ENCODE data around the gene DEFB113.

The DEFB113 gene

GRCh38 chr6:49986551-49986950 is 17.1 kb upstream of the DEFB113 start:
- Histone ChIP-seq H3K36me3 (replicated peaks) (no peaks in the 10 kb centered on the region), H3K4me3 (ENCODE audit: low read depth, low read length) (no peak overlapping the region), H3K27ac (no peak overlapping the region), H3K27me3 (replicated peaks) (no peaks in the 10 kb centered on the region)
- in situ Hi-C loops (cut with HindIII; ENCODE audit: low pct_ligation_motif_present, low sequenced_read_pairs): no loop called here
- no peak for DNase-seq
- no peak for TF ChIP-seq CTCF (IDR thresholded peaks at IDR 0.05; ENCODE audit: low read depth, low read length, missing control alignments)

GRCh38 chr6:49982046-49982445 is 12.6 kb upstream of the DEFB113 start:
- Histone ChIP-seq H3K4me3 (ENCODE audit: low read depth, low read length) (no peak overlapping the region), H3K27me3 (replicated peaks) (no peaks in the 10 kb centered on the region), H3K36me3 (replicated peaks) (no peaks in the 10 kb centered on the region), H3K27ac (no peak overlapping the region)
- no peak for DNase-seq
- no peak for TF ChIP-seq CTCF (IDR thresholded peaks at IDR 0.05; ENCODE audit: low read depth, low read length, missing control alignments)
- in situ Hi-C loops (cut with HindIII; ENCODE audit: low pct_ligation_motif_present, low sequenced_read_pairs): no loop called here

GRCh38 chr6:49980898-49981297 is 11.5 kb upstream of the DEFB113 start:
- DNase-seq: no peak
- H3K4me3 ChIP-seq (ENCODE audit: low read depth, low read length): no peak overlapping the region
- in situ Hi-C loops (cut with HindIII; ENCODE audit: low pct_ligation_motif_present, low sequenced_read_pairs): no loop called here
- no peak for TF ChIP-seq CTCF (IDR thresholded peaks at IDR 0.05; ENCODE audit: low read depth, low read length, missing control alignments)
- no peak overlapping the region for H3K27ac ChIP-seq
- H3K27me3 ChIP-seq (replicated peaks): no peaks in the 10 kb centered on the region
- no peaks in the 10 kb centered on the region for H3K36me3 ChIP-seq (replicated peaks)

GRCh38 chr6:49979584-49979983 is 10.2 kb upstream of the DEFB113 start:
- Histone ChIP-seq H3K27ac (no peak overlapping the region), H3K36me3 (replicated peaks) (no peaks in the 10 kb centered on the region), H3K27me3 (replicated peaks) (no peaks in the 10 kb centered on the region), H3K4me3 (ENCODE audit: low read depth, low read length) (no peak overlapping the region)
- in situ Hi-C loops (cut with HindIII; ENCODE audit: low pct_ligation_motif_present, low sequenced_read_pairs): no loop called here
- no peak for TF ChIP-seq CTCF (IDR thresholded peaks at IDR 0.05; ENCODE audit: low read depth, low read length, missing control alignments)
- DNase-seq: no peak

GRCh38 chr6:49978332-49979226 is 9.2 kb upstream of the DEFB113 start:
- in situ Hi-C loops (cut with HindIII; ENCODE audit: low pct_ligation_motif_present, low sequenced_read_pairs): no loop called here
- Histone ChIP-seq H3K27ac (no peak overlapping the region), H3K27me3 (replicated peaks) (no peaks in the 10 kb centered on the region), H3K4me3 (ENCODE audit: low read depth, low read length) (no peak overlapping the region), H3K36me3 (replicated peaks) (no peaks in the 10 kb centered on the region)
- TF ChIP-seq CTCF (IDR thresholded peaks at IDR 0.05; ENCODE audit: low read depth, low read length, missing control alignments): no peak
- no peak for DNase-seq

GRCh38 chr6:49966823-49967222 is 2.6 kb downstream of the DEFB113 start:
- DNase-seq: no peak
- TF ChIP-seq CTCF (IDR thresholded peaks at IDR 0.05; ENCODE audit: low read depth, low read length, missing control alignments): no peak
- Histone ChIP-seq H3K27me3 (replicated peaks) (no peaks in the 10 kb centered on the region), H3K36me3 (replicated peaks) (no peaks in the 10 kb centered on the region), H3K27ac (no peak overlapping the region), H3K4me3 (ENCODE audit: low read depth, low read length) (no peak overlapping the region)
- in situ Hi-C loops (cut with HindIII; ENCODE audit: low pct_ligation_motif_present, low sequenced_read_pairs): no loop called here
